Glomerular endothelial cell (primary cell): ENCODE measurements around the gene ZDHHC22. TPM values are rescaled to one million over a fixed set of nuclear protein-coding genes. Genes with fewer than 3 reads are reported as not detected.

Source experiments
- DNase-seq: peaks from one replicate; pipeline ENCODE4 v3.0.0-alpha.2; 2011; ENCODE audit warnings: low read depth, low spot score; ENCODE audit errors: extremely low read depth
- total RNA-seq: library from RNA; depleted of rRNA; stranded (reverse); fragments of >200 nt; gene quantifications from 2 replicates; pipeline ENCODE4 v1.2.3, GENCODE V29; 2015

The ZDHHC22 gene
- total RNA-seq, 1 donor from 2014 or later: not detected

GRCh38 chr14:77131206-77131605, 10.4 kb downstream of the ZDHHC22 start:
- no peak for DNase-seq

GRCh38 chr14:77130386-77130785, 11.2 kb downstream of the ZDHHC22 start:
- no peak for DNase-seq

DNA sequence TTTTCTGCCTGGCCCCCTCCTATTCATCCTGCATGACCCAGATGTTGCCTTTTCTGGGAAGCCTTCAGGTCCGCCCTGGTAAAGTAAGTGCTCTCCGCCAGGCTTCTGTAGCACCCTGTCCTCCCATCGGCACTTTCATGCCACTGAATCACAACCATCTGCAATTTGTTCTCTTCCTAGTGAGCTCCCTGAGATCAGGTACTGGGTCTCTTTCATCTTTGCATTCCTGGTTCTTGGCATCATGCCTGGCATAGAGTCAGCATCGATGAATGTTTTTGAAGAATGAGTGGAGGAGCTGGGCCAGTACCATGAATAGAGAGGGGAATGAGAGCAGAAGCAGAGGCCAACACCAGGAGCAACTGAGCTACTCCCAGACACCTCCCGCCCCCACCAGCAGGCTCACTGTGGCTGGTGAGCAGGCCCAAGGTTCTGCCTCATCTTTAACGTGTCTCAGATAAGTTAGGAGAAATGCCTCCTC, 13.1 kb downstream of the ZDHHC22 start:
- no peak for DNase-seq

- no peak for DNase-seq
Measured at GRCh38 chr14:77126461-77126990, 15.1 kb downstream of the ZDHHC22 start.

GRCh38 chr14:77125823-77126325, 15.7 kb downstream of the ZDHHC22 start:
- no peak for DNase-seq

GRCh38 chr14:77125281-77125801, 16.2 kb downstream of the ZDHHC22 start:
- no peak for DNase-seq

- DNase-seq: no peak
Measured at GRCh38 chr14:77124345-77125280, 17.0 kb downstream of the ZDHHC22 start.

- no peak for DNase-seq
Measured at GRCh38 chr14:77123381-77124325, 17.9 kb downstream of the ZDHHC22 start.

- DNase-seq: no peak
Measured at GRCh38 chr14:77122526-77123125, 19.0 kb downstream of the ZDHHC22 start.

GRCh38 chr14:77120771-77121743, 20.5 kb downstream of the ZDHHC22 start:
- no peak for DNase-seq

DNA sequence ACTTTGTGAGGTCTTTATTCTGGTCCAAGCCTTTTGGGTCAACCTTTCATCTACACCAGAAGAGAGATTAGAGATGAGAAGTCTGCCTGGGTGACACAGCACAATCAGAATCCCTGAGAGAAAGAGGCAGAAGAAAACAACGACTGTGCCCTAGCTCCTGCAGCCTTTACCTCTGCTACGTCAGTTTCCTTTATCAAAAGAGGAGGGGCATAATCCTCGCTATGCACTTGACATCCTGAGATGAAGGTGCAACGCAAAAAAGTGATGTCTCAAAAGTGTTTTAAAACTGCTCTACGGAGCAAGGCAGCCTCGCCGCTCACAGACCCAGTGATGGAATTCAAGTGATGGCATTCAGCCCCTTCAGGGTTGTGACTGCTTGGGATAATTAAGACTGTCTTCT, 21.7 kb downstream of the ZDHHC22 start:
- no peak for DNase-seq

DNA sequence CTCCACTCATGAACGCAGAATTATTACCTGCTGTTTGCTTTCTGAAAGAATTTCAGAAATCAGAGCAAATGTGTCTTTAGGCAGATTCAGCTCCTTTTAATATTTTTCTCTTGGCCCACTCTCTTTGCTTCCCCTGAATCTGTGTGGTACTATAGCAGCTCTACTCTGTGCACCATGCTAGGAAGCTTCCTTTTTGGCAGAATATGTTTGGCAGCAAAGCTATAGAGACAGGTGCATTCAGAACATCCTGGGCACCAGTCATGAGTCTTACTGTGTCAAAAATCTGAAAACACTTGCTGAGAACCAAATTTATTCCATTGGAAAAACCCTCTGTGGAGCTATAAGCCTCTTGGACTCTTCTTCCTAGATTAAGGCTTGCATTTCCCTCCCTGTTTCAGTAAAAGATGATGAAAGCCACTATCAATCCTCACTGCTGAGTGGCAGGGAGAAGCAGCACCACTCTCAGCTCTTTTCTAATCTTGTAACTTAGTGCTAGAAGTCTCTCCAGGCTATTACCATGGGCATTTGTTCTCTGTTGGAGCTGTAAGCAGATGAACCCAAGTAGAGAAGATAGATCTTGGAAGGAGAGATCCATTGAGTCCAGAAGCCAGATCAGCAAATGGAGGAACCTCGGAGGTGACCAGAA, 25.3 kb downstream of the ZDHHC22 start:
- DNase-seq: no peak

DNA sequence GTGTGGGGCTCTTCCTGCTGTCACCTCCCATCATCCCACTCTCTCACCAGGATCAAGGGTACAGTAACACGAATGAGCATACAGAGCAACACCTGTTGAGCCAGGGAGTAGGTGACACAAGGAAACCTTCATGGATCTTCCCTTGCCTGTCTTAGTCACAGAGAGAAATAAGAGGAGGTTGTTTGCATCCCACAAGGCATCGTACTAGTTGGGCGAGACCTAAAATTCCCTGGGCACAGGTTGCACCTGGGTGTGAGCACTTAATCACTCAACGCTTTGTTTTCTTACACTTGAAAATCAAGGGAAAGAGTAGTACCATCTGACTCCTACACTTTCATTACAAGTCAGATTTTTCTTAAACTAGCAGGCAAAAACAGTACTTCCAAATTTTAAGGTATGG, 27.0 kb downstream of the ZDHHC22 start:
- DNase-seq: no peak

GRCh38 chr14:77113644-77114043, 27.9 kb downstream of the ZDHHC22 start:
- DNase-seq: no peak

- DNase-seq: no peak
Measured at GRCh38 chr14:77111021-77111420, 30.6 kb downstream of the ZDHHC22 start.

- no peak for DNase-seq
Measured at GRCh38 chr14:77110286-77110685, 31.3 kb downstream of the ZDHHC22 start.

DNA sequence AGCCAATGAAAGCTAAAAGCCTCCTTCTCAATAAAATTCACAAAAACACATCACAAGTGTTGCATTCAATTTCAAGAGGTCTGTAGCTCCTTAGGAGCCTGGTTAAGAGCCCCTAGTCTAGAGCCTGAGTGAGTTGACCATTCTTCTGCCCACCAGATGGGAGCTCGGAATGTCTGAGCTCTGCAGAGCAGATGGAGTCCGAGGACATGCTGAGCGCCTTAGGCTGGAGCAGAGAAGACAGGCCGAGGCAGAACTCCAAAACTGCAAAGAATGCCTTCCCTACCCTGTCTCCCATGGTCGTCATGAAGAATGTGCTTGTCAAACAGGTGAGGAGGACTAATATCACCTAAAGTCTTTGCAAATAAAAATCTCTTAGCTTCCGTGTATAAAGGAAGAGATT, 31.9 kb downstream of the ZDHHC22 start:
- DNase-seq: no peak

GRCh38 chr14:77108753-77109152, 32.8 kb downstream of the ZDHHC22 start:
- DNase-seq: no peak

GRCh38 chr14:77107228-77107627, 34.4 kb downstream of the ZDHHC22 start:
- no peak for DNase-seq
